Mesenteric fat pad (tissue), 1 donor: ENCODE results near the gene HOXA3. TPM values are rescaled to one million over a fixed set of nuclear protein-coding genes. Genes with fewer than 3 reads are reported as not detected.

Experiments used
- DNase-seq: peaks from one replicate; pipeline ENCODE4 v3.0.0-alpha.2; 2020; ENCODE audit warnings: low spot score
- total RNA-seq: library from RNA; stranded (reverse); fragmentation: NEBNext Ultra II Directional; extraction: Animal tissue kit (Norgen Biotek cat#: 25700); gene quantifications from one replicate; pipeline ENCODE4 v1.2.1, GENCODE V29; 2021
- donor health status: DM: yes; HTN: yes; CAD: no.

HOXA3 gene
- total RNA-seq, 1 donor from 2014 or later: 5.8 TPM

- peak; percentile 18 for DNase-seq
Measured at GRCh38 chr7:27189997-27190748, 37.8 kb upstream of the HOXA3 start.

GRCh38 chr7:27189295-27189996, 37.1 kb upstream of the HOXA3 start:
- DNase-seq: peak; percentile 89

GRCh38 chr7:27188386-27189294, 36.3 kb upstream of the HOXA3 start:
- peak; percentile 89 for DNase-seq

- peak; percentile 67 for DNase-seq
Measured at GRCh38 chr7:27187475-27188385, 35.3 kb upstream of the HOXA3 start.

GRCh38 chr7:27186668-27187474, 34.5 kb upstream of the HOXA3 start:
- DNase-seq: peak; percentile 11

GRCh38 chr7:27185854-27186667, 33.7 kb upstream of the HOXA3 start:
- no peak for DNase-seq

- DNase-seq: peak; percentile 83
Measured at GRCh38 chr7:27185013-27185853, 32.9 kb upstream of the HOXA3 start, which contains the start of gene HOXA11. Gene HOXA11, minus strand, starts transcription at chr7:27185232. Its CDS starts 88 bp downstream, at chr7:27185144.

- DNase-seq: peak; percentile 87
Measured at GRCh38 chr7:27184337-27185012, 32.1 kb upstream of the HOXA3 start.

- DNase-seq: peak; percentile 73
Measured at GRCh38 chr7:27183682-27184336, 31.4 kb upstream of the HOXA3 start.

GRCh38 chr7:27182861-27183681, 30.7 kb upstream of the HOXA3 start:
- peak; percentile 79 for DNase-seq

GRCh38 chr7:27182285-27182841, 30.0 kb upstream of the HOXA3 start:
- peak; percentile 67 for DNase-seq

- peak; percentile 67 for DNase-seq
Measured at GRCh38 chr7:27181795-27182275, 29.5 kb upstream of the HOXA3 start.

- DNase-seq: peak; percentile 69
Measured at GRCh38 chr7:27180431-27181420, 28.3 kb upstream of the HOXA3 start.
